Measurements from ENCODE around the gene ZC3H4.
"Not testable (repeated sequence)": the region's sequence is repeated elsewhere in the genome, so short reads cannot be mapped to it uniquely, and the experiment has no call there.

Gene ZC3H4

DNA sequence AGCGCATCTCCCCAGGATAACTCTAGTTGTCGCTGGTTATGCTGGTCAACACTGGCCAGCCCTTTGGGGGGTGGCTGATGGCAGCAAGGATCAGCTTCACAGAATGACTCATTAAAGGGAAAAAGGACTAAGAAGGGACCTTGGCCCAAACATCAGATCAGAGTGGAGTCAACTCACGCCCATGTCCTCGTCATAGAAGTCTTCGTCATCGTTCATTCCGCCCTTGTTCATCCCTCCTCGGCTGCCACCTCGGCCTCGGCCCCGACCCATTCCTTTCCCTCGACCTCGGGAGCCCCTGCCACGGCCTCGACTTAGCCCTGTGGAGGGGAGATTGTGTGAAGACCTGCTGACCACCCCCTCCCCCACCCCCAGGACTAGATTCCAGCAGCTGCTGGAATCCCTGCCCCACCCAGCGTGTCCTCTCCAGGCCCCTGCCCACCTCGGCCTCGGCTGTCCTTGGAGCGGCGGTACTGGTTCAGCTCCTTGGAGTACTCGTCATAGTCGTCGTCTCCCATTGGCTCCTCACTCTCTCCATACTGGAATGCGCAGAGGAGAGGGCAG, 28.6 kb downstream of the ZC3H4 start:
- H3K4me3 ChIP-seq (replicated peaks; ENCODE audit: low read depth, low read length) = no peak overlapping the region
- no peak for DNase-seq (ENCODE audit: low read depth)
- TF ChIP-seq CTCF (IDR thresholded peaks at IDR 0.05; ENCODE audit: low read length, missing control alignments) = no peak

GRCh38 chr19:47082493-47082892, 31.1 kb downstream of the ZC3H4 start:
- no peak overlapping the region for H3K4me3 ChIP-seq (replicated peaks; ENCODE audit: low read depth, low read length)
- no peak for TF ChIP-seq CTCF (IDR thresholded peaks at IDR 0.05; ENCODE audit: low read length, missing control alignments)
- DNase-seq (ENCODE audit: low read depth) = no peak

DNA sequence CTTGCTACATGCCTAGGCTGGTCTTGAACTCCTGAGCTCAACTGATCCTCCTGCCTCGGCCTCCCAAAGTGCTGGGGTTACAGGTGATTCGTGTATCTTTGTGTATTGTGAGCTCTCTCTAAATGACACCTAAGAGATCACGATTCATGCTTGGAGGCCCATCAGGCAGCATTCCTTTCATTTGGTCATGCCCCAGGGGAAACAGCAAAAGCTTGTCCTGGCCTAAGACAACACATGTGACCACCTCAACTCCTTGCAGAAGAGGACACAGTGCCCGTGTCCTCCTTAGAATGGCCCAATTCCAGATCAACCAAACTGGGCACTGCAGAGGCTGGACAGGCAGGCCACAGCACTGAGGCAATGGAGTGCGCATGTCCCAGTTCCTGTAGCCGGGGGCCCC, 32.5 kb downstream of the ZC3H4 start:
- TF ChIP-seq CTCF (IDR thresholded peaks at IDR 0.05; ENCODE audit: low read length, missing control alignments) = no peak
- DNase-seq (ENCODE audit: low read depth) = no peak

GRCh38 chr19:47078351-47078750, 35.2 kb downstream of the ZC3H4 start:
- DNase-seq (ENCODE audit: low read depth); H3K4me3 ChIP-seq (replicated peaks; ENCODE audit: low read depth, low read length): not testable (repeated sequence)

More for the DNA sequence above, 32.5 kb downstream of the ZC3H4 start:
- H3K4me3 ChIP-seq (replicated peaks; ENCODE audit: low read depth, low read length) = no peak overlapping the region

DNA sequence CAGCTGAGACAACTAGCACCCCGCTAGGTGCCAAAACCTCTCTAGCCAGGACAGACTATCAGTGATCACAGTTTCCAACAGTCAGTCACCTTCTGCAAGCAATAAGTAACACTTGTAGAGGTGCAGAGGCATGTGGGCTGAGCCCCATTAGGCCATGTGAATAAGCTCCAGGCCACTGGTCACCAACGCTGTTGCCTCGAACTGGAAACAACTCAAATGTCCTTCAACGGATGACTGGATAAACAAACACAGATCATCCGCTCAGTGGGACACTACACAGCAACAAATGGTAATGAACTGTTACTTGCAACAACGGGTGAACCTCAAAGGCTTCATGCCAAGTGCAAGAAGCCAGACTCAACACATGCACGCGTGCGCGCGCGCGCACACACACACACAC, 37.6 kb downstream of the ZC3H4 start:
- H3K4me3 ChIP-seq (replicated peaks; ENCODE audit: low read depth, low read length) = no peak overlapping the region
- DNase-seq (ENCODE audit: low read depth) = no peak
- no peak for TF ChIP-seq CTCF (IDR thresholded peaks at IDR 0.05; ENCODE audit: low read length, missing control alignments)

- TF ChIP-seq CTCF (IDR thresholded peaks at IDR 0.05; ENCODE audit: low read length, missing control alignments) = no peak
- H3K4me3 ChIP-seq (replicated peaks; ENCODE audit: low read depth, low read length) = no peak overlapping the region
- DNase-seq (ENCODE audit: low read depth) = no peak
Measured at GRCh38 chr19:47075179-47075810, 38.3 kb downstream of the ZC3H4 start.

- no peak for DNase-seq (ENCODE audit: low read depth)
- no peak for TF ChIP-seq CTCF (IDR thresholded peaks at IDR 0.05; ENCODE audit: low read length, missing control alignments)
- H3K4me3 ChIP-seq (replicated peaks; ENCODE audit: low read depth, low read length) = no peak overlapping the region
Measured at GRCh38 chr19:47074621-47075020, 39.0 kb downstream of the ZC3H4 start.
